HCT116 (cell line): ENCODE data around the gene SORCS2. TPM values are rescaled to one million over a fixed set of nuclear protein-coding genes. Genes with fewer than 3 reads are reported as not detected.

ENCODE experiments used
- ATAC-seq: fragments of 200-7000 bp; cut with Tn5 transposase; 2 replicates; pipeline ENCODE4 v1.9.1; 2020; ENCODE audit warnings: mild to moderate bottlenecking, moderate library complexity
- BruUV-seq: library from RNA; stranded (reverse); fragments of 400-500 nt; replicated peaks from 2 replicates; lab custom pipeline; 2021; lab: Mats Ljungman, UMichigan
- CTCF ChIA-PET: fragments of 300-600 bp; sonication (Branson Sonifier 250); formaldehyde crosslinking; loops from one replicate; lab custom pipeline; 2021; ENCODE audit warnings: antibody characterized with exemption; lab: Charles Lee
- POLR2A ChIA-PET: fragments of 300-600, 350-600 bp; sonication (Branson Sonifier 250); formaldehyde crosslinking; loops from one replicate; lab custom pipeline; 2021; ENCODE audit warnings: antibody characterized with exemption; lab: Charles Lee
- RAD21 ChIA-PET, 2 experiments: fragments of 300-600 bp; sonication (Branson Sonifier 250); formaldehyde crosslinking; loops; one replicate each; lab custom pipeline; 2023; ENCODE audit warnings: low total read pairs in 2 of 2; ENCODE audit not compliant: uncharacterized antibody in 2 of 2, unreplicated experiment in 2 of 2, low non-redundant PET in 1 of 2; lab: Charles Lee
- DNase-seq: peaks from one replicate; pipeline ENCODE4 v3.0.0-alpha.2; 2010; ENCODE audit warnings: low read depth, low spot score
- H2AFZ ChIP-seq: fragments of 200-600 bp; shearing (Covaris generic), sonication (generic); 2 replicates; pipeline ENCODE4 v1.6.1; 2017; ENCODE audit warnings: low read depth, mixed run types, mixed read lengths, antibody characterized with exemption, low read length; ENCODE audit not compliant: poor library complexity, severe bottlenecking
- H3K27ac ChIP-seq: 2 replicates; pipeline ENCODE4 v1.5.1; 2012; ENCODE audit warnings: low read depth, low read length
- H3K27me3 ChIP-seq: fragments of 200-600 bp; sonication (generic); 2 replicates; pipeline ENCODE4 v1.6.1; 2016; ENCODE audit warnings: mixed run types, low read length, mixed read lengths; ENCODE audit not compliant: insufficient read depth
- H3K36me3 ChIP-seq, 2 experiments: fragments of 200-500 bp in 1 of 2; fragments of 200-600 bp in 1 of 2; sonication (Bioruptor generic) in 1 of 2; sonication (generic) in 1 of 2; 2 replicates each; pipeline versions ENCODE4 v1.5.1 to v1.6.1; 2014 to 2016; ENCODE audit warnings: low read length in 2 of 2, inconsistent platforms in 1 of 2, mixed read lengths in 1 of 2, mixed run types in 1 of 2; ENCODE audit not compliant: insufficient read depth in 2 of 2, control insufficient read depth in 1 of 2
- H3K4me1 ChIP-seq, 2 experiments: fragments of 200-600 bp in 1 of 2; sonication (generic) in 1 of 2; 2 replicates each; pipeline versions ENCODE4 v1.5.1 to v1.6.1; 2012 to 2017; ENCODE audit warnings: low read length in 2 of 2, inconsistent platforms in 1 of 2, mild to moderate bottlenecking in 1 of 2, mixed read lengths in 1 of 2, mixed run types in 1 of 2, moderate library complexity in 1 of 2; ENCODE audit not compliant: insufficient read depth in 2 of 2, control insufficient read depth in 1 of 2
- H3K4me2 ChIP-seq: fragments of 200-600 bp; sonication (generic); 2 replicates; pipeline ENCODE4 v1.6.1; 2017; ENCODE audit warnings: mixed run types, low read length, mixed read lengths
- H3K4me3 ChIP-seq, 2 experiments: fragments of 200-600 bp in 1 of 2; sonication (generic) in 1 of 2; replicated peaks in 1 of 2; 2 replicates each; pipeline ENCODE4 v1.5.1; 2011 to 2016; ENCODE audit warnings: low read length in 2 of 2, control low read depth in 1 of 2, low read depth in 1 of 2, mild to moderate bottlenecking in 1 of 2, mixed read lengths in 1 of 2, mixed run types in 1 of 2
- H3K79me2 ChIP-seq: fragments of 200-600 bp; sonication (generic); 2 replicates; pipeline ENCODE4 v1.6.1; 2017; ENCODE audit warnings: mild to moderate bottlenecking, mixed run types, low read length, moderate library complexity, mixed read lengths; ENCODE audit not compliant: insufficient read depth
- H3K9ac ChIP-seq: fragments of 200-600 bp; sonication (generic); 2 replicates; pipeline ENCODE4 v1.6.1; 2016; ENCODE audit warnings: low read length, mixed read lengths
- H3K9me2 ChIP-seq: fragments of 200-600 bp; sonication (generic), shearing (Covaris generic); 2 replicates; pipeline ENCODE4 v1.6.1; 2017; ENCODE audit warnings: mixed run types, mild to moderate bottlenecking, moderate library complexity; ENCODE audit not compliant: insufficient read depth
- H3K9me3 ChIP-seq, 2 experiments: fragments of 200-500 bp in 1 of 2; fragments of 200-600 bp in 1 of 2; sonication (Bioruptor generic) in 1 of 2; sonication (generic) in 1 of 2; 2 replicates each; pipeline ENCODE4 v1.6.1; 2014 to 2017; ENCODE audit warnings: low read length in 2 of 2, mixed read lengths in 2 of 2, inconsistent platforms in 1 of 2, low read depth in 1 of 2, mild to moderate bottlenecking in 1 of 2, mixed run types in 1 of 2, moderate library complexity in 1 of 2; ENCODE audit not compliant: control insufficient read depth in 1 of 2, insufficient read depth in 1 of 2
- H4K20me1 ChIP-seq: fragments of 200-600 bp; sonication (generic), shearing (Covaris generic); 2 replicates; pipeline ENCODE4 v1.6.1; 2017; ENCODE audit warnings: mixed run types, mild to moderate bottlenecking, moderate library complexity; ENCODE audit not compliant: insufficient read depth
- CTCF ChIP-seq, 3 experiments: fragments of 200-600 bp in 1 of 3; sonication (generic) in 1 of 3; IDR thresholded peaks in 2 of 3; conservative IDR thresholded peaks in 1 of 3; 2 replicates each; pipeline ENCODE4 v1.5.1; 2012 to 2017; ENCODE audit warnings: low read depth in 2 of 3, low read length in 2 of 3, antibody characterized with exemption in 1 of 3, borderline replicate concordance in 1 of 3, control low read depth in 1 of 3, mild to moderate bottlenecking in 1 of 3, mixed read lengths in 1 of 3, mixed run types in 1 of 3, moderate library complexity in 1 of 3; ENCODE audit not compliant: insufficient read depth in 1 of 3
- FOSL1 ChIP-seq: IDR thresholded peaks from 2 replicates; pipeline ENCODE4 v1.6.1; 2012; ENCODE audit warnings: low read depth
- JUND ChIP-seq: IDR thresholded peaks from 2 replicates; pipeline ENCODE4 v1.6.1; 2012
- POLR2A ChIP-seq: IDR thresholded peaks from 2 replicates; pipeline ENCODE4 v1.7.0; 2011; ENCODE audit warnings: borderline replicate concordance; ENCODE audit not compliant: insufficient read depth, insufficient read length; ENCODE audit errors: extremely low read depth
- REST ChIP-seq: IDR thresholded peaks from 2 replicates; pipeline ENCODE4 v1.6.1; 2012; ENCODE audit warnings: low read depth
- ZBTB33 ChIP-seq: IDR thresholded peaks from 2 replicates; pipeline ENCODE4 v1.6.1; 2011; ENCODE audit warnings: mild to moderate bottlenecking, low read length, moderate library complexity; ENCODE audit not compliant: insufficient replicate concordance; ENCODE audit errors: extremely low read depth
- ZNF274 ChIP-seq: fragments of 200-500 bp; sonication (Bioruptor generic); IDR thresholded peaks from 2 replicates; pipeline ENCODE4 v1.6.1; 2014; ENCODE audit warnings: mild to moderate bottlenecking, low read depth, low read length, inconsistent platforms
- intact Hi-C: fragments of 100-400 bp; cut with micrococcal nuclease; formaldehyde crosslinking; loops from 2 replicates; pipeline ENCODE4 v1.10.0; 2022
- total RNA-seq: library from RNA; stranded (reverse); gene quantifications from one replicate; pipeline ENCODE4 v1.2.1, GENCODE V29; 2021; ENCODE audit not compliant: unreplicated experiment

The SORCS2 gene
- total RNA-seq, 1 experiment from 2014 or later: 0.37 TPM

GRCh38 chr4:7521666-7522065 lies 329.3 kb downstream of the SORCS2 start:
- Histone ChIP-seq H3K9me2 (no peaks in the 10 kb centered on the region), H4K20me1 (no peaks in the 10 kb centered on the region), H3K36me3 (no peaks in the 10 kb centered on the region), H3K27me3 (peaks cover 40% of the 10 kb centered on the region), H3K9ac (no peak overlapping the region), H3K4me1 (no peaks in the 10 kb centered on the region), H3K9me3 (no peaks in the 10 kb centered on the region), H3K79me2 (no peaks in the 10 kb centered on the region), H3K4me2 (no peak overlapping the region), H2AFZ (no peak overlapping the region), H3K27ac (no peak overlapping the region), H3K4me3 (no peak overlapping the region)
- BruUV-seq: no TSS peak
- ChIA-PET CTCF (no interaction called here), RAD21 (no interaction called here), POLR2A (no interaction called here)
- no peak for DNase-seq
- intact Hi-C loops: no loop called here
- ATAC-seq: no peak
- no peak for TF ChIP-seq ZNF274
- no peak for TF ChIP-seq POLR2A
- TF ChIP-seq REST: no peak
- TF ChIP-seq FOSL1: no peak
- no peak for TF ChIP-seq JUND
- TF ChIP-seq ZBTB33: no peak
- no peak for TF ChIP-seq CTCF (IDR thresholded peaks at IDR 0.05 in 2 of 3, conservative IDR thresholded peaks at IDR 0.05 in 1 of 3; ENCODE audit: borderline replicate concordance in 1 of 3, insufficient read depth in 1 of 3, low read depth in 2 of 3, low read length in 2 of 3)
